ENCODE measurements around the gene NAV2.

DNA sequence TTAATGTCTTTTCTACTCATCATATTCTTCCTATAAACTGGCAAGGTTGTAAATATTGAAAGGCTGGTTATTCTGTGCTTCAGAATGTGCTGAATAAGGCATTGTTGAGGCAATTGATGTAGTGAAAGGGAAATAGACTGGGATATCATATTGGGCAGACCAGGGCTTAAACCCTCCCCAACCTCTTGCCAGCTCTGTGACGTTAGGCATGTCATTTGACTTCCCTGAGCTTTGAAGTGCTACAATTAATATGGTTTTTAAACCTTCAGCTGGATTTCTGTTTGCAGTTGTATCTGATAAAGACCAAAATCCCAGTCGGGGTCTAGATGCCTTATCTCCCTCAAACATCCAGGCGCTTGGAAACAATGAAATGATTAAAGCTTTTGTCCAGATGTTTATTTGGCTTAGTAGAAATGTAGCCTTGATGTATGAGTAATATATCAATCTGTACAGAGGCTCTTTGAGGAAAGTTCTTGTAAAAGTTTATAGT is 239.5 kb downstream of the NAV2 start:
- TF ChIP-seq, protein P1, sequence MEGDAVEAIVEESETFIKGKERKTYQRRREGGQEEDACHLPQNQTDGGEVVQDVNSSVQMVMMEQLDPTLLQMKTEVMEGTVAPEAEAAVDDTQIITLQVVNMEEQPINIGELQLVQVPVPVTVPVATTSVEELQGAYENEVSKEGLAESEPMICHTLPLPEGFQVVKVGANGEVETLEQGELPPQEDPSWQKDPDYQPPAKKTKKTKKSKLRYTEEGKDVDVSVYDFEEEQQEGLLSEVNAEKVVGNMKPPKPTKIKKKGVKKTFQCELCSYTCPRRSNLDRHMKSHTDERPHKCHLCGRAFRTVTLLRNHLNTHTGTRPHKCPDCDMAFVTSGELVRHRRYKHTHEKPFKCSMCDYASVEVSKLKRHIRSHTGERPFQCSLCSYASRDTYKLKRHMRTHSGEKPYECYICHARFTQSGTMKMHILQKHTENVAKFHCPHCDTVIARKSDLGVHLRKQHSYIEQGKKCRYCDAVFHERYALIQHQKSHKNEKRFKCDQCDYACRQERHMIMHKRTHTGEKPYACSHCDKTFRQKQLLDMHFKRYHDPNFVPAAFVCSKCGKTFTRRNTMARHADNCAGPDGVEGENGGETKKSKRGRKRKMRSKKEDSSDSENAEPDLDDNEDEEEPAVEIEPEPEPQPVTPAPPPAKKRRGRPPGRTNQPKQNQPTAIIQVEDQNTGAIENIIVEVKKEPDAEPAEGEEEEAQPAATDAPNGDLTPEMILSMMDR (conservative IDR thresholded peaks at IDR 0.05 in 1 of 2, IDR thresholded peaks at IDR 0.05 in 1 of 2; ENCODE audit: extremely low read depth in 1 of 2, insufficient read depth in 1 of 2, low read depth in 1 of 2, low read length in 2 of 2): no peak
- TF ChIP-seq EZH2 (IDR thresholded peaks at IDR 0.05; ENCODE audit: borderline replicate concordance, low read length): no peak
